Left cardiac atrium (tissue), 4 donors: ENCODE measurements around the gene ASTN1. TPM values are rescaled to one million over a fixed set of nuclear protein-coding genes. Genes with fewer than 3 reads are reported as not detected.

Experiments
- ATAC-seq, 2 donors: fragments of 200-7000 bp; cut with Tn5 transposase; one replicate each; pipeline ENCODE4 v1.9.1; 2020; ENCODE audit warnings: mild to moderate bottlenecking in 2 of 2, moderate library complexity in 2 of 2
- DNase-seq: peaks from one replicate; pipeline ENCODE4 v3.0.0-alpha.2; 2020
- intact Hi-C, 2 donors: fragments of 100-400 bp; cut with DNase I; formaldehyde crosslinking; loops; one replicate each; pipeline versions ENCODE4 v1.14.1 to v1.15.1; 2022 to 2023
- total RNA-seq, 2 donors: library from RNA; stranded (reverse); fragmentation: NEBNext Ultra II Directional; extraction: Animal tissue kit (Norgen Biotek cat#: 25700); gene quantifications; one replicate each; pipeline ENCODE4 v1.2.1, GENCODE V29; 2021
- donor health status: DM: no; HTN: yes; CAD: no.
- donor health status: DM: no; HTN: yes; CAD: no; lungs with severe emphysema.
- donor health status: DM: yes; HTN: yes; CAD: no.
- donor health status: Dilated cardiomyopathy.

The ASTN1 gene
- total RNA-seq, 2 donors from 2014 or later = 0.79 to 0.94 TPM

- intact Hi-C loops = loop anchor here (5.0 to 10.0 kb wide), 5 partner anchors 48 to 1048 kb away; no protein-coding TSS in a partner anchor
- DNase-seq (no peak), ATAC-seq (no peak)
These were observed 265.2 kb downstream of the ASTN1 start for GRCh38 chr1:176899321-176899720.

- intact Hi-C loops = loop anchor here (2.0 to 10.0 kb wide), 6 partner anchors 50 to 1050 kb away; no protein-coding TSS in a partner anchor
- DNase-seq (peak; percentile 62), ATAC-seq (peak; percentile 70 to 83)
These were observed 266.9 kb downstream of the ASTN1 start for GRCh38 chr1:176897350-176898236.

GRCh38 chr1:176896216-176896615 is 268.3 kb downstream of the ASTN1 start:
- DNase-seq (no peak), ATAC-seq (no peak)
- intact Hi-C loops = loop anchor here (2.0 to 10.0 kb wide), 6 partner anchors 51 to 1051 kb away; no protein-coding TSS in a partner anchor

GRCh38 chr1:176894450-176894849 is 270.1 kb downstream of the ASTN1 start:
- ATAC-seq (no peak), DNase-seq (no peak)
- intact Hi-C loops = loop anchor here in 1 of 2 donors (10.0 kb wide), 1 partner anchor 890 kb away; no protein-coding TSS in a partner anchor

GRCh38 chr1:176893625-176894352 is 270.7 kb downstream of the ASTN1 start:
- ATAC-seq (no peak), DNase-seq (no peak)
- intact Hi-C loops = loop anchor here in 1 of 2 donors (10.0 kb wide), 1 partner anchor 891 kb away; no protein-coding TSS in a partner anchor

GRCh38 chr1:176888471-176889032 is 276.0 kb downstream of the ASTN1 start:
- peak in 1 of 2 donors; percentile 69 for ATAC-seq
- intact Hi-C loops = no loop called here
- no peak for DNase-seq

GRCh38 chr1:176885751-176886150 is 278.8 kb downstream of the ASTN1 start:
- ATAC-seq (no peak), DNase-seq (no peak)
- intact Hi-C loops = no loop called here

GRCh38 chr1:176885341-176885740 is 279.2 kb downstream of the ASTN1 start:
- ATAC-seq = no peak
- no peak for DNase-seq
- intact Hi-C loops = no loop called here

- ATAC-seq = no peak
- intact Hi-C loops = no loop called here
- DNase-seq = no peak
These were observed 279.6 kb downstream of the ASTN1 start for GRCh38 chr1:176884911-176885310.

GRCh38 chr1:176884286-176884685 is 280.2 kb downstream of the ASTN1 start:
- intact Hi-C loops = no loop called here
- ATAC-seq (no peak), DNase-seq (no peak)

- intact Hi-C loops = loop anchor here (2.0 kb wide), 2 partner anchors 320 to 506 kb away; no protein-coding TSS in a partner anchor
- ATAC-seq = peak; percentile 88
- peak; percentile 70 for DNase-seq
These were observed 283.4 kb downstream of the ASTN1 start for GRCh38 chr1:176880955-176881595.

- intact Hi-C loops = loop anchor here (2.0 kb wide), 2 partner anchors 319 to 505 kb away; no protein-coding TSS in a partner anchor
- peak; percentile 48 to 52 for ATAC-seq
These were observed 284.5 kb downstream of the ASTN1 start for GRCh38 chr1:176879784-176880620.

GRCh38 chr1:176878750-176879536 is 285.6 kb downstream of the ASTN1 start:
- ATAC-seq = no peak
- intact Hi-C loops = no loop called here
- DNase-seq = no peak

More at GRCh38 chr1:176879784-176880620, 284.5 kb downstream of the ASTN1 start:
- no peak for DNase-seq

GRCh38 chr1:176877557-176877956 is 287.0 kb downstream of the ASTN1 start:
- intact Hi-C loops = no loop called here

GRCh38 chr1:176876966-176877515 is 287.5 kb downstream of the ASTN1 start:
- no peak for DNase-seq
- intact Hi-C loops = no loop called here
- no peak for ATAC-seq

More at GRCh38 chr1:176877557-176877956, 287.0 kb downstream of the ASTN1 start:
- no peak for DNase-seq
- ATAC-seq = no peak

GRCh38 chr1:176869577-176869976 is 294.9 kb downstream of the ASTN1 start:
- ATAC-seq (peak; percentile 48 to 63), DNase-seq (no peak)
- intact Hi-C loops = no loop called here
